ENCODE data around the gene KDM5B.

Gene KDM5B

GRCh38 chr1:202685641-202686040 is 122.6 kb downstream of the KDM5B start:
- Histone ChIP-seq H3K27me3 (ENCODE audit: insufficient read depth, low read length) (peaks cover 97% of the 10 kb centered on the region), H2AFZ (ENCODE audit: low read length, unreplicated experiment) (no peak overlapping the region), H3K4me1 (ENCODE audit: control insufficient read depth, insufficient read depth, low read length, unreplicated experiment) (no peaks in the 10 kb centered on the region), H3K4me3 (ENCODE audit: low read depth, low read length) (no peak overlapping the region), H3K79me2 (ENCODE audit: control insufficient read depth, insufficient read depth, low read length, unreplicated experiment) (no peaks in the 10 kb centered on the region), H3K36me3 (ENCODE audit: insufficient read depth, low read length) (no peaks in the 10 kb centered on the region), H3K27ac (ENCODE audit: low read depth, low read length) (no peak overlapping the region)

GRCh38 chr1:202684716-202685115 is 123.5 kb downstream of the KDM5B start:
- Histone ChIP-seq H2AFZ (ENCODE audit: low read length, unreplicated experiment) (no peak overlapping the region), H3K4me1 (ENCODE audit: control insufficient read depth, insufficient read depth, low read length, unreplicated experiment) (no peaks in the 10 kb centered on the region), H3K36me3 (ENCODE audit: insufficient read depth, low read length) (no peaks in the 10 kb centered on the region), H3K79me2 (ENCODE audit: control insufficient read depth, insufficient read depth, low read length, unreplicated experiment) (no peaks in the 10 kb centered on the region), H3K27me3 (ENCODE audit: insufficient read depth, low read length) (peaks cover 97% of the 10 kb centered on the region), H3K4me3 (ENCODE audit: low read depth, low read length) (no peak overlapping the region), H3K27ac (ENCODE audit: low read depth, low read length) (no peak overlapping the region)

- H3K4me3 ChIP-seq (ENCODE audit: low read depth, low read length): no peak overlapping the region
- H2AFZ ChIP-seq (ENCODE audit: low read length, unreplicated experiment): no peak overlapping the region
- no peak overlapping the region for H3K27ac ChIP-seq (ENCODE audit: low read depth, low read length)
- peaks cover 91% of the 10 kb centered on the region for H3K27me3 ChIP-seq (ENCODE audit: insufficient read depth, low read length)
- no peaks in the 10 kb centered on the region for H3K79me2 ChIP-seq (ENCODE audit: control insufficient read depth, insufficient read depth, low read length, unreplicated experiment)
- H3K36me3 ChIP-seq (ENCODE audit: insufficient read depth, low read length): no peaks in the 10 kb centered on the region
- H3K4me1 ChIP-seq (ENCODE audit: control insufficient read depth, insufficient read depth, low read length, unreplicated experiment): no peaks in the 10 kb centered on the region
These were observed 125.2 kb downstream of the KDM5B start for GRCh38 chr1:202683029-202683428.

- Histone ChIP-seq H3K4me1 (ENCODE audit: control insufficient read depth, insufficient read depth, low read length, unreplicated experiment) (no peaks in the 10 kb centered on the region), H3K27me3 (ENCODE audit: insufficient read depth, low read length) (peaks cover 90% of the 10 kb centered on the region)
These were observed 125.7 kb downstream of the KDM5B start for GRCh38 chr1:202682477-202682876.

GRCh38 chr1:202681736-202682420 is 126.3 kb downstream of the KDM5B start:
- Histone ChIP-seq H2AFZ (ENCODE audit: low read length, unreplicated experiment) (no peak overlapping the region), H3K36me3 (ENCODE audit: insufficient read depth, low read length) (no peaks in the 10 kb centered on the region), H3K27me3 (ENCODE audit: insufficient read depth, low read length) (peaks cover 91% of the 10 kb centered on the region), H3K79me2 (ENCODE audit: control insufficient read depth, insufficient read depth, low read length, unreplicated experiment) (no peaks in the 10 kb centered on the region), H3K4me3 (ENCODE audit: low read depth, low read length) (no peak overlapping the region), H3K27ac (ENCODE audit: low read depth, low read length) (no peak overlapping the region), H3K4me1 (ENCODE audit: control insufficient read depth, insufficient read depth, low read length, unreplicated experiment) (no peaks in the 10 kb centered on the region)

More at GRCh38 chr1:202682477-202682876, 125.7 kb downstream of the KDM5B start:
- Histone ChIP-seq H2AFZ (ENCODE audit: low read length, unreplicated experiment) (no peak overlapping the region), H3K79me2 (ENCODE audit: control insufficient read depth, insufficient read depth, low read length, unreplicated experiment) (no peaks in the 10 kb centered on the region), H3K27ac (ENCODE audit: low read depth, low read length) (no peak overlapping the region), H3K36me3 (ENCODE audit: insufficient read depth, low read length) (no peaks in the 10 kb centered on the region), H3K4me3 (ENCODE audit: low read depth, low read length) (no peak overlapping the region)

- Histone ChIP-seq H3K27me3 (ENCODE audit: insufficient read depth, low read length) (peaks cover 91% of the 10 kb centered on the region), H3K27ac (ENCODE audit: low read depth, low read length) (no peak overlapping the region), H3K4me1 (ENCODE audit: control insufficient read depth, insufficient read depth, low read length, unreplicated experiment) (no peaks in the 10 kb centered on the region), H3K36me3 (ENCODE audit: insufficient read depth, low read length) (no peaks in the 10 kb centered on the region), H2AFZ (ENCODE audit: low read length, unreplicated experiment) (no peak overlapping the region), H3K4me3 (ENCODE audit: low read depth, low read length) (no peak overlapping the region), H3K79me2 (ENCODE audit: control insufficient read depth, insufficient read depth, low read length, unreplicated experiment) (no peaks in the 10 kb centered on the region)
These were observed 127.5 kb downstream of the KDM5B start for GRCh38 chr1:202680586-202681352.

GRCh38 chr1:202679406-202680177 is 128.6 kb downstream of the KDM5B start:
- Histone ChIP-seq H3K79me2 (ENCODE audit: control insufficient read depth, insufficient read depth, low read length, unreplicated experiment) (no peaks in the 10 kb centered on the region), H2AFZ (ENCODE audit: low read length, unreplicated experiment) (no peak overlapping the region), H3K4me3 (ENCODE audit: low read depth, low read length) (no peak overlapping the region), H3K27ac (ENCODE audit: low read depth, low read length) (no peak overlapping the region), H3K27me3 (ENCODE audit: insufficient read depth, low read length) (peaks cover 87% of the 10 kb centered on the region), H3K4me1 (ENCODE audit: control insufficient read depth, insufficient read depth, low read length, unreplicated experiment) (no peaks in the 10 kb centered on the region), H3K36me3 (ENCODE audit: insufficient read depth, low read length) (no peaks in the 10 kb centered on the region)

- Histone ChIP-seq H3K4me3 (ENCODE audit: low read depth, low read length) (no peak overlapping the region), H3K4me1 (ENCODE audit: control insufficient read depth, insufficient read depth, low read length, unreplicated experiment) (no peaks in the 10 kb centered on the region), H3K27me3 (ENCODE audit: insufficient read depth, low read length) (peaks cover 79% of the 10 kb centered on the region), H3K79me2 (ENCODE audit: control insufficient read depth, insufficient read depth, low read length, unreplicated experiment) (no peaks in the 10 kb centered on the region), H3K36me3 (ENCODE audit: insufficient read depth, low read length) (no peaks in the 10 kb centered on the region), H3K27ac (ENCODE audit: low read depth, low read length) (no peak overlapping the region), H2AFZ (ENCODE audit: low read length, unreplicated experiment) (no peak overlapping the region)
These were observed 130.8 kb downstream of the KDM5B start for GRCh38 chr1:202677433-202677832.
